ENCODE measurements around the gene FRMD8. TPM values are rescaled to one million over a fixed set of nuclear protein-coding genes. Genes with fewer than 3 reads are reported as not detected.

FRMD8 gene
- polyA plus RNA-seq, 12 donors: 7.2 to 18.0 (median 9.8) TPM; not detected in 1

- no peak for DNase-seq
These were observed 12.4 kb upstream of the FRMD8 start for GRCh38 chr11:65373839-65374580.

DNA sequence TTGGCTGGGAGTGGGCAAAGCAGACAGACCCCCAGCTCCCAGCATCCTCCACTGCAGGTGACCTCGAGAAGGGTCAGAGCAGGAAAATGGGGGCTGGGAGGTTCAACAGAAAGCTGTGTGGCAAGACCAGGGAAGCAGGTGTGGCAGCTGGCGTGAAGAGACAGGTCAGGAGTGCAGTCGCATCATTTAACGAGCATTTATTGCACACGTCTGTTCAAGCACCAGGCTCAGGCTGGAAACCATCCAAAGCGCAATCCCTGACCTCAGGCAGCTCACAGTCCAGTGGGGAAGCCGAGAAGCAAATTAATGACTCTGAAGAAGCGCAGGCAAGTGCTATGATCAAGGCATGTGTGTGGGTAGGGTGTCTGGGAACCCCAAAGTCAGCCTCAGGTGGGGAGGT lies 11.4 kb upstream of the FRMD8 start:
- no peak for DNase-seq

DNA sequence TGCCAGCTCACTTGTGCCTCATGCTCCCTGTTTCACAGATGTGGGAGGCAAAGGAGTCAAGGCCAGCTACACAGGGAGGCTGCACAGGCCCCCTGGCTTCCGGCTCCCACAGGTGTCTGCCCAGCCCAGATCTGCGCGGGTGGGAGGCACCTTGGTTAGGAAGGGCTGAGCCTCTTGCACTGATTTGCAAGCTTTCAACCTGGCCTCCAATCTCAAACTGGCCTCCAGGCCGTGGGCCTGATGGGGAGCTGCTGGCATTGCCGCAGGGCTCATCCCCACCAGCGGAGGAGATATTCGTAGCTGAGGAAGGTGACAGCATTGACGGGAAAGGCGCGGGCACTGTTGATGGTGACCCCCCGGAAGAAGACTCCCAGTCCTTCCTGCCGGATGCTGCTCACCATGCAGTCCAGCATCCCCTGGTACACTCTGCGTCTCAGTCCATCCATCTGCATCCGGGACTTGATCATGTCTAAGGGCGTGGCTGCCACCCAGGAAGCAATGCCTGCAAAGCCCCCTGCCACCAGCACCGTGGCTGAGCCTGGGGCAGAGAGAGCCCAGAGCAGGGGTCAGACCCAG lies 10.2 kb upstream of the FRMD8 start:
- no peak for DNase-seq

GRCh38 chr11:65377036-65377435 lies 9.4 kb upstream of the FRMD8 start:
- no peak for DNase-seq

DNA sequence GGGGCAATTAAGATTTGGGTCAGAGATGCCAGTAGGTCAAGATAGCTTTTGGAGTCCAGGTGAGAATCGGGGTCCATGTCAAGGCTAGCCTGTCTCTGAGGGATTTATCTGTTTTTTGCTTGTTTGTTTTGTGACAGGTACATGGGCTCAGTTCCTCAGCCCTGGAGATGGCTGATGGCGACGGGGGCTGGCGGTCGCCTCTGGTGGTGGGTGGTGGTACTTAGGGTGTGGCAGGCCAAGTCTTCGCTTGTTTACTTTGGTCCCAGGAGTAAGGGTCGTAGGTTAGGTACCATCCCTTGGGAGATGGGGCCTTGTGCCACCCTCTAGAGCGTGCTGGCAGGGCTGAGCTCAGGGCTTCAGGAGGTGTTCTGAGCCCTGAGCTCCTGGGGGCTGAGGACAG lies 8.7 kb upstream of the FRMD8 start:
- DNase-seq: no peak

GRCh38 chr11:65378208-65378927 lies 8.1 kb upstream of the FRMD8 start:
- DNase-seq: no peak

DNA sequence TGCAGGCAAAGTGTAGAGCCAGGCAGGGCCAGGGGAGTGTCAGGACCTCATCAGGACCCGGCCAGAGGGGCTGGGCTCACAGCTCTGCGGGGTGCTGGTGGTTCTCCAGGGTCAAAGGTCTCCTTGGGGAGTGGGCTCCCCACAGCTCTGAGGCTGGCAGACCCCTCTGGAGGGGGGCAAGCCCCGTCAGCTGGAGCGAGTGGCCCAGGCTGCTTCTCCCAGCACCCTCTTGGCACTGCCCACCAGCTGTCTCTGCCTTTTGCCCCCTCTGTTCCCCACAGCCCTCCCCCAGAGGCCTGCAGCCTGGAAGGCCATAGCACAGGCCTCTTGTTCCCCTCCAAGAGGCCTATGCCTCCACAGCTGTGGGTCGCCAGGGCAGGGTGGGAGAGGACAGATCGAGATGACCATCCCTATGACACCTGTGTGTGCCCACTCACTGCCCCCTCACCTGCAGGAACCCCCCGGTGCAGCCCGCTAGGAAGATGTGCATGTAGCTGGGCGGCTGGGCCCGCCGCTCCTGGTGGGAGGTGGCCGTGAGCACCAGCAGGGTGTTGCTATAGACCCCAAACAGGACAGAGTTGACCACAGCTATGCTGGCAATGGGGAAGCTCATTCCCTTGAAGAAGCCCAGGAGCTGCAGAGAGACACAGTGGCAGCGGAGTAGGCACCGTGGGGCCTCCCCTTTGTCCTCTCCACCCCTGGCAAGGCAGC lies 7.4 kb upstream of the FRMD8 start:
- DNase-seq: no peak

- DNase-seq: no peak
These were observed 6.6 kb upstream of the FRMD8 start for GRCh38 chr11:65379698-65380459.

DNA sequence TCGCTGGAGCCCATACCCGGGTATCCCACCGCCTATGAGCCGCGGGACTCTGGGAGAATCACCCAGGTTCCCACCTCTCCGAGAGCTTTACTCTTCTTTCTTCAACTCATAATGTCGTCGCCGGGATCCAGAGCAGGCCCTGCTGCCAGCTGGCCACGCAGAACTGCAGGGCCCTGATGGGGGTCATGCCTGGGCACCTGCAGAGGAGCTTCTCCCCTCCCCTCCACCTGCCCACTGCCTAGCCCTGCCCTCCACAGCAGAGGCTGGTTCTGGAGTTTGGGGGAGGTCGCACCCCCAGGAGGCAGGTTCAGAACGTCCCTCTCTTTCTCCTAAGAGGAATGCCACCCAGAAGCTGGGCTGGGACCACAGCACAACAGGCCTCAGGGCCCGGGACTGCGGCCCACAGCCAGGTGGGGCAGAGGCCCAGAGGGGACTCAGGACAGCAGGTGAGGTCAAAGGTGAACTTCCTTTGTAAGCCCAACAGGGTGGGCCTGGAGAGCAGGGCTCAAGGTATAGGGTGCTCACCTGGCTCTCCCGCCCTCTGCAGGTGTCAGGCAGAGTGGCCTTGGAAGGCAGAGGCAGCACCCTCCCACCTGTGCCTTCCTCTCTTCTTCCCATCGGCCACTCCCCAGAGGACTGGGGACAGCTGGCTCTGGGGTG lies 5.8 kb upstream of the FRMD8 start:
- DNase-seq: no peak

DNA sequence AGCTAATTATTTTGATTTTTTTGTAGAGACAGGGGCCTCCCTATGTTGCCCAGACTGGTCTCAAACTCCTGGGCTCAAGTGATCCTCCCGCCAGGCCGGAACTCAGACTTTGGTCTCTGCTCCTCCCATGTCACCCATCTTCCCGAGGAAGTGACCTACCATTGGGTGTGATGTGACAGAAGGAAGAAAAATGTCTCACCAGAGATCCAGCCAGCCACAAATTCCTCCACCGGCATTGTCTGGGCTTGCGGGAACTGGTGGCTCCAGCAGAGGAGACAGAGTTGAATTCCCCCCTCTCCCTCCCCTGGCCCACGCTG lies 4.8 kb upstream of the FRMD8 start:
- peak; percentile 24 for DNase-seq

DNA sequence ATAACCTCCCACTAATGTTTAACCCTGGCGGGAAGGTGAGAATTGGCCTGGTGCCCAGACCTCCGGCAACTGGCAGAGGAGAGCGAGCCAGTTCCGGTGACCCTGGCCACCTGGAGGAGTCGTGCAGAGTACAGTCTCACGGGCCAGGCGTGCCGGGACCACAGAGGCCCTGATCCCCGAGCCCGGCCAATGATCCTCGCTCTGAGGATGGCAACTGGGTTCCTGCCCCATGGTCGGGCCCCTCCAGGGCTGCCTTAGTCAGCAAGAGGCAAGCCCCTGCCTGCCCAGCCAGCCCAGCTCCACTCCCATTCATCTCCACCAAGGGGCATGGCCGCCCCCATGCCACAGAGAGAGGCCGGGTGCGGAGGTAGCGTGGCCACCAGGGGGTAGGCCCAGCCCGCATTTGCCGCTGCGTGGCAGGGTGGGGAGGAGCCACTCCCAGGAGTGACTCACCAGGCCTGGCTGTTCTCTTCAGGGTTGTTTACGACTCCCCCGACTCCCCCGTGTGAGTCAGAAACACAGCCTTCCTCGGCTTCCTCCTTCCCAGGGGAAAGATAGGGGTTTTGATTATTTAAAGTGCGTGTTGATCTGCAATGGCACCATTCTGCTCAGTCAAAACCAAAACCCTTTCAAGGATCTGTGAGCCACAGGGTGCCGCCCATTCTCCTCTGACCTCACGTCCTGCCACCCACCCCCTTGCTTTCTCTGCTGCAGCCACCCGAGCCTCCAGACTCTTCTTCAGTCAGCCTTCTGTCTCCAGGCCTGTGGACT lies 4.2 kb upstream of the FRMD8 start, which contains the start of gene SLC25A45:
SLC25A45 (minus strand) TSS at position 614 of the 771 bp plus-strand sequence. CDS start 695 bp downstream, outside the sequence.
- peak; percentile 80 for DNase-seq

DNA sequence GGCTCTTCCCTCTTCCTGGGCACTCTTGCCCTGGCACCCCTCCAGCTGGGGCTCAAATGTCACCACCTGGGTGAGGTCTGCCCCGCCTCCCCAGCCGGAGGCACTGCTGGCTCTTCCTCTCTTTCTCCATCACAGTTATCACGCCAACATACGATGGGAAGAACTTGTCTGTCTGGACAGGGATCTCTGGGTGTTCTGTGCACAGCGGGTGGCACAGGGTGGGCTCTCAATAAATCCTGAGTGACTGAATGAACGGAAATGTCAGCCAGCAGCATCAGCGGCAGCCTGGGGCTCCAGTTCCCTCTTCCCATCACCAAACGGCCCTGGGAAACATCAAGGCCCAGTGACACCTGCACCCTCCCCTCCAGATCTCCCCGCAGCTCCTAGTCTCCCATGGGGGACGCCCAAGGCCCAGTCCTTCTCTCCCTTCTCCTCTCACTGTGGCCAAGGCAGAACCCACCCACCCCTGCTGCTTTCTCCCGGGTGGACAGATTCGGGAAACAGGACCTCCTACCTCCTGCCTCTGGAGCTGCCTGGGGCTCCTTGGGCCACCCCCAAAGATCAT lies 3.6 kb upstream of the FRMD8 start:
- DNase-seq: no peak

GRCh38 chr11:65383778-65384177 lies 2.7 kb upstream of the FRMD8 start:
- DNase-seq: no peak

- DNase-seq: no peak
These were observed 2.0 kb upstream of the FRMD8 start for GRCh38 chr11:65384301-65384889.

DNA sequence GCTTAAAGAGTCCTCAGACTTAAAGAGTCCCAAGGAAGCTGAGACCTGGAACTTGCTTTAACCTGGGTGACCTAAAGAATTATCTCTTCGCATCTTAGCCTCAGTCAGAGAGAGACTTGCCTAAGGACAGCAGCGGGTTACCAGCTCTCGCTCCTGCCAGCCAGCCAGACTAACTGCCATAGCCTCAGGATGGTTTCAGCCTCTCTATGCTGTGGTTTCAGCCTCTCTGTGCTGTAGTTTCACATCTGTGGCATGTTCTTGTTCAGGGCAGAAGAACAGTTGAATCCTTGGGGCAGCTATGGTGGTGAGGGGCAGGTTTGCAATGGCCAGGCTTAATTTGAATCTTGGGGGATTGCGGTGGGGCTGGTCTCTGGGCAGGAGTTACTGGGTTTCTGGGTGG lies 2.3 kb downstream of the FRMD8 start:
- DNase-seq: no peak

DNA sequence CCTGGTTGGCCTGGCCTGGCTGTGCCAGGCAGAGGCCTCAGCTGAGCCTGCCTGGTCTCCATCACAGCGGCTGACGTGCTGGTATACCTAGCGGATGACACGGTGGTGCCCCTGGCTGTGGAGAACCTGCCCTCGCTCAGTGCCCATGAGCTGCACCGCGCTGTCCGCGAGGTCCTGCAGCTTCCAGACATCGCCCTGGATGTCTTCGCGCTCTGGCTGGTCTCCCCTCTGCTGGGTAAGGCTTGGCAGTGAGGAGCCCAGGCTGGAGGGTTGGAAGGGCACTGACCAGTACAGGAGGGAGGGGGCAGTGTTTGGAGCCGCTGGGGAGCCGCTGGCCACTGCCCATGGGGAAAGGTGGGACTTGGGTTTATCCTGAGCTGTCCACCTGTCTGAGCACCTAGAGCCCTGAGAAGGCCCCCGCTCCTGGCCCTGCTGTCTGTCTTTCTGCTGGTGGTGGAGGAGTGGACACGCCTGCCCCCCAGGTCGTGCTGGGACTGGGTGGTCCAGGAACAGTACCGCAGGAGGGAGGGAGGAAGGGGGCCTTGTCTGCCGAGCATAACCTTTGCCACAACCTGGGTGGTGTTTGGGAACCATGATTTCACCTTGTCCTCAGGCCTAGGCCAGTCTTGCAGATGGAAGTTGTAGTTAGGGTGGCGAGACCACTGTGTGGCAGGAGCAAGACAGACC lies 3.0 kb downstream of the FRMD8 start:
- no peak for DNase-seq

DNA sequence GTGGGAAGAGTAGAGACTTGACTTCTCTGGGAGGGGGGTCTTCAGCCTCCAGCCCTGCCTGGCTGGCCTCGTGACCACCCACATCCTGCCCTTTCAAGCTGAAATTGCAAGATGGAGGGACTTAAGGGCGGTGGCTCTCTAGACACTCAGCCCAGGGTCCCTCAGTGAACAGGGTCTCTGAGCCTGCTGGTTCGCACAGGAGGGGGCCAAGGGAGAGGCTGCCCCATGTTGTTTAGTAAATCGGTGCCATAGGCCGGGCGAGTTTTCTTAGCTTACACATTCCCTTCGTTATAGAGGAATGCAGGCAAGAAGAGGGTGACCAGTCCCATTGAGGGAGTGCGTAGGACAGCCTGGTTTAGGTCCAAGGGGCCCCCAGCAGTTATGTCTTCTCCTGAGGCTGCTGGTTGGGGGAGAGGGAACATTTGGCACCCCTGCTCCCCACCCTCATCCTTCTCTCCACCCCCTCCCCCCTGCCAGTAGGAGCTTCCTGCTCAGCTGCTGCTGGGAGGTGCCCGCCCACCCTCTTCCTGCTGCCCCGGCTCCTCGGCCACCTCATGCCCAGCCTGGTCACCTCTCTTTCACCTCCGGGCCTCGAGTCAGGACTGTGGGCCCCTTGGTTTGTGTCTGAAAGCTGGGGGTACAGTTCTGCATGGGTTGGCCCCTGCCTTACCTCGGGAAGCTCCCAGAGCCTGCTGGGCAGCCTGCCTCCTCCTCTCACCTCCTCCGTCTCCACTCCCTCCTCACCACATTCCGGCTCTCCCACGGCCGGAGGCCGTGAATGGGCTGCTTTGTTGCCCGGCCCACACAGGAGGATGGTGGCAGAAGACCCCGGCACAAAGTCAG lies 3.9 kb downstream of the FRMD8 start:
- DNase-seq: no peak

DNA sequence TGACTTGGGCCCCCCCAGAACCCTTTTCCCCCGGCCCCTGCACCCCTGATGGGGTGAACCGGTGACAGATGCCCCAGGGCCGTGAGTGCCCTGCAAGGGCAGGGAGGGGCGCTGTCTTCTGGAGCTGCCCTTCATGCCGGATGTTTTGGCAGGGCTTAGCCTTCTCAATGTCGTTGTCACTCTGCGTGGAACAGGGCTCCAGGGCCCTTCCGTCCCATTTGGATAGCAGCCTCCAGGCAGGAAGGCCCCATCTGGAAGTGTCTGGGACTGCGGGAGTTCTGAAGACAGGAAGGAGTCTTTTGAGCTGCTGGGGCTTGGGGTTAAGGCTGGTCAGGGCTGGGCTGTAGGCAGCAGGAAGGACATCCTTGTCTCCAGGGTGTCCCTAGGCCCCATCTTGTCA lies 4.6 kb downstream of the FRMD8 start:
- no peak for DNase-seq

Data from muscle of arm (tissue), 12 donors.